GM21381 (cell line): Measurements from ENCODE around the gene XYLT1.

ENCODE experiments used
- ATAC-seq: cut with Tn5 transposase; IDR thresholded peaks from one replicate; pipeline ENCODE4 v1.9.1; 2021; ENCODE audit warnings: mild to moderate bottlenecking, moderate library complexity; ENCODE audit not compliant: unreplicated experiment

Gene XYLT1

GRCh38 chr16:17212606-17213005 is 258.2 kb downstream of the XYLT1 start:
- ATAC-seq = no peak

GRCh38 chr16:17211797-17212196 is 259.0 kb downstream of the XYLT1 start:
- ATAC-seq = no peak

GRCh38 chr16:17206712-17207111 is 264.0 kb downstream of the XYLT1 start:
- no peak for ATAC-seq

GRCh38 chr16:17205279-17206211 is 265.2 kb downstream of the XYLT1 start:
- no peak for ATAC-seq

GRCh38 chr16:17204644-17205043 is 266.1 kb downstream of the XYLT1 start:
- no peak for ATAC-seq

- ATAC-seq = no peak
Observed at GRCh38 chr16:17204206-17204605, 266.6 kb downstream of the XYLT1 start.

- ATAC-seq = no peak
Observed at GRCh38 chr16:17203424-17203823, 267.3 kb downstream of the XYLT1 start.

- no peak for ATAC-seq
Observed at GRCh38 chr16:17199135-17199534, 271.6 kb downstream of the XYLT1 start.

- ATAC-seq = no peak
Observed at GRCh38 chr16:17196526-17196925, 274.2 kb downstream of the XYLT1 start.

GRCh38 chr16:17194190-17194780 is 276.5 kb downstream of the XYLT1 start:
- no peak for ATAC-seq

GRCh38 chr16:17193566-17194100 is 277.1 kb downstream of the XYLT1 start:
- no peak for ATAC-seq

GRCh38 chr16:17184026-17184425 is 286.7 kb downstream of the XYLT1 start:
- ATAC-seq = no peak

- ATAC-seq = no peak
Observed at GRCh38 chr16:17177959-17178905, 292.5 kb downstream of the XYLT1 start.

- ATAC-seq = no peak
Observed at GRCh38 chr16:17177242-17177958, 293.4 kb downstream of the XYLT1 start.

GRCh38 chr16:17176199-17176598 is 294.6 kb downstream of the XYLT1 start:
- no peak for ATAC-seq

GRCh38 chr16:17173281-17173680 is 297.5 kb downstream of the XYLT1 start:
- ATAC-seq = no peak

- no peak for ATAC-seq
Observed at GRCh38 chr16:17171250-17172143, 299.3 kb downstream of the XYLT1 start.

- ATAC-seq = no peak
Observed at GRCh38 chr16:17170435-17170834, 300.3 kb downstream of the XYLT1 start.

GRCh38 chr16:17168181-17168580 is 302.6 kb downstream of the XYLT1 start:
- ATAC-seq = no peak
